ENCODE results near the gene PPP1R9B. TPM values are rescaled to one million over a fixed set of nuclear protein-coding genes. Genes with fewer than 3 reads are reported as not detected.

The PPP1R9B gene
- total RNA-seq, 2 experiments from 2014 or later: 110 to 117 TPM

- Mint-ChIP-seq H3K4me3 (no peak overlapping the region), H3K27ac (no peak overlapping the region), H3K27me3 (peaks cover 43% of the 10 kb centered on the region), H3K4me1 (peaks cover 7% of the 10 kb centered on the region), H3K9me3 (no peaks in the 10 kb centered on the region), H3K36me3 (ENCODE audit: low read depth) (no peaks in the 10 kb centered on the region)
- CTCF ChIA-PET: interaction anchor here (0.8 to 2.7 kb wide), 8 partner anchors 12 to 158 kb away, joined by 3 to 8 read pairs (median 4); no protein-coding TSS in a partner anchor
- peak; percentile 60 for DNase-seq
- POLR2A ChIA-PET: no interaction called here
These were observed 35.6 kb downstream of the PPP1R9B start for GRCh38 chr17:50114849-50115357.

- DNase-seq: no peak
- Mint-ChIP-seq H3K27ac (no peak overlapping the region), H3K4me3 (no peak overlapping the region), H3K9me3 (no peaks in the 10 kb centered on the region), H3K27me3 (peaks cover 38% of the 10 kb centered on the region), H3K36me3 (ENCODE audit: low read depth) (no peaks in the 10 kb centered on the region), H3K4me1 (peaks cover 7% of the 10 kb centered on the region)
- ChIA-PET CTCF (interaction anchor here (0.9 to 2.7 kb wide), 6 partner anchors 12 to 158 kb away, joined by 3 to 8 read pairs (median 4); no protein-coding TSS in a partner anchor), POLR2A (no interaction called here)
These were observed 36.1 kb downstream of the PPP1R9B start for GRCh38 chr17:50114401-50114800.

GRCh38 chr17:50113624-50114320 is 36.7 kb downstream of the PPP1R9B start:
- POLR2A ChIA-PET: no interaction called here
- H3K9me3 Mint-ChIP-seq: no peaks in the 10 kb centered on the region
- peaks cover 2% of the 10 kb centered on the region for H3K36me3 Mint-ChIP-seq (ENCODE audit: low read depth)
- DNase-seq: no peak
- H3K27me3 Mint-ChIP-seq: peaks cover 32% of the 10 kb centered on the region
- no peak overlapping the region for H3K4me3 Mint-ChIP-seq
- H3K4me1 Mint-ChIP-seq: peaks cover 7% of the 10 kb centered on the region
- H3K27ac Mint-ChIP-seq: no peak overlapping the region
- CTCF ChIA-PET: interaction anchor here (0.5 to 1.3 kb wide), 4 partner anchors 13 to 37 kb away, joined by 3 to 4 read pairs (median 4); no protein-coding TSS in a partner anchor

- H3K9me3 Mint-ChIP-seq: no peaks in the 10 kb centered on the region
- DNase-seq: no peak
- ChIA-PET POLR2A (no interaction called here), CTCF (interaction anchor here (0.9 to 1.9 kb wide), 5 partner anchors 12 to 88 kb away, joined by 3 to 6 read pairs (median 3); no protein-coding TSS in a partner anchor)
- peaks cover 21% of the 10 kb centered on the region for H3K27me3 Mint-ChIP-seq
- no peak overlapping the region for H3K27ac Mint-ChIP-seq
- H3K4me3 Mint-ChIP-seq: no peak overlapping the region
- peaks cover 7% of the 10 kb centered on the region for H3K4me1 Mint-ChIP-seq
- peaks cover 4% of the 10 kb centered on the region for H3K36me3 Mint-ChIP-seq (ENCODE audit: low read depth)
These were observed 37.8 kb downstream of the PPP1R9B start for GRCh38 chr17:50112694-50113093.

- no peak for DNase-seq
- CTCF ChIA-PET: interaction anchor here (0.9 to 1.9 kb wide), 6 partner anchors 11 to 88 kb away, joined by 3 to 16 read pairs (median 5); no protein-coding TSS in a partner anchor
- peaks cover 17% of the 10 kb centered on the region for H3K27me3 Mint-ChIP-seq
- no peak overlapping the region for H3K27ac Mint-ChIP-seq
- H3K36me3 Mint-ChIP-seq (ENCODE audit: low read depth): peaks cover 4% of the 10 kb centered on the region
- H3K4me3 Mint-ChIP-seq: no peak overlapping the region
- peaks cover 4% of the 10 kb centered on the region for H3K4me1 Mint-ChIP-seq
- POLR2A ChIA-PET: no interaction called here
- no peaks in the 10 kb centered on the region for H3K9me3 Mint-ChIP-seq
These were observed 38.5 kb downstream of the PPP1R9B start for GRCh38 chr17:50111673-50112655.

- POLR2A ChIA-PET: no interaction called here
- Mint-ChIP-seq H3K4me1 (no peaks in the 10 kb centered on the region), H3K9me3 (no peaks in the 10 kb centered on the region), H3K27me3 (peaks cover 7% of the 10 kb centered on the region), H3K27ac (peak overlapping the region; percentile 19), H3K36me3 (ENCODE audit: low read depth) (peaks cover 4% of the 10 kb centered on the region), H3K4me3 (no peak overlapping the region)
- CTCF ChIA-PET: interaction anchor here (1.5 to 1.9 kb wide), 3 partner anchors 12 to 89 kb away, joined by 5 to 16 read pairs (median 6); no protein-coding TSS in a partner anchor
- DNase-seq: no peak
These were observed 39.7 kb downstream of the PPP1R9B start for GRCh38 chr17:50110591-50111349.

- Mint-ChIP-seq H3K36me3 (ENCODE audit: low read depth) (peaks cover 4% of the 10 kb centered on the region), H3K4me1 (no peaks in the 10 kb centered on the region), H3K27me3 (no peaks in the 10 kb centered on the region), H3K9me3 (no peaks in the 10 kb centered on the region), H3K27ac (no peak overlapping the region), H3K4me3 (no peak overlapping the region)
- CTCF ChIA-PET: interaction anchor here (1.3 to 4.6 kb wide), 3 partner anchors 10 to 16 kb away, joined by 4 to 30 read pairs (median 6); no protein-coding TSS in a partner anchor
- DNase-seq: no peak
- POLR2A ChIA-PET: no interaction called here
These were observed 40.7 kb downstream of the PPP1R9B start for GRCh38 chr17:50109785-50110184.

GRCh38 chr17:50109207-50109606 is 41.3 kb downstream of the PPP1R9B start:
- H3K27me3 Mint-ChIP-seq: no peaks in the 10 kb centered on the region
- no peak overlapping the region for H3K4me3 Mint-ChIP-seq
- ChIA-PET POLR2A (no interaction called here), CTCF (interaction anchor here (0.9 to 4.6 kb wide), 6 partner anchors 8 to 60 kb away, joined by 3 to 30 read pairs (median 4); no protein-coding TSS in a partner anchor)
- DNase-seq: no peak
- H3K9me3 Mint-ChIP-seq: no peaks in the 10 kb centered on the region
- peaks cover 4% of the 10 kb centered on the region for H3K36me3 Mint-ChIP-seq (ENCODE audit: low read depth)
- no peak overlapping the region for H3K27ac Mint-ChIP-seq
- no peaks in the 10 kb centered on the region for H3K4me1 Mint-ChIP-seq

GRCh38 chr17:50108556-50108955 is 41.9 kb downstream of the PPP1R9B start:
- CTCF ChIA-PET: interaction anchor here (0.9 to 4.6 kb wide), 7 partner anchors 9 to 65 kb away, joined by 3 to 30 read pairs (median 4); no protein-coding TSS in a partner anchor
- H3K27ac Mint-ChIP-seq: no peak overlapping the region
- H3K4me1 Mint-ChIP-seq: no peaks in the 10 kb centered on the region
- no peak for DNase-seq
- peaks cover 4% of the 10 kb centered on the region for H3K36me3 Mint-ChIP-seq (ENCODE audit: low read depth)
- no peaks in the 10 kb centered on the region for H3K27me3 Mint-ChIP-seq
- H3K9me3 Mint-ChIP-seq: no peaks in the 10 kb centered on the region
- POLR2A ChIA-PET: no interaction called here
- no peak overlapping the region for H3K4me3 Mint-ChIP-seq

GRCh38 chr17:50107790-50108414 is 42.6 kb downstream of the PPP1R9B start:
- no peak overlapping the region for H3K4me3 Mint-ChIP-seq
- ChIA-PET CTCF (interaction anchor here (1.2 to 4.6 kb wide), 5 partner anchors 9 to 66 kb away, joined by 3 to 30 read pairs (median 3); no protein-coding TSS in a partner anchor), POLR2A (no interaction called here)
- H3K36me3 Mint-ChIP-seq (ENCODE audit: low read depth): peaks cover 4% of the 10 kb centered on the region
- no peak for DNase-seq
- H3K4me1 Mint-ChIP-seq: no peaks in the 10 kb centered on the region
- H3K27ac Mint-ChIP-seq: no peak overlapping the region
- no peaks in the 10 kb centered on the region for H3K9me3 Mint-ChIP-seq
- no peaks in the 10 kb centered on the region for H3K27me3 Mint-ChIP-seq

- POLR2A ChIA-PET: no interaction called here
- peaks cover 4% of the 10 kb centered on the region for H3K36me3 Mint-ChIP-seq (ENCODE audit: low read depth)
- H3K27ac Mint-ChIP-seq: no peak overlapping the region
- H3K4me1 Mint-ChIP-seq: no peaks in the 10 kb centered on the region
- no peak overlapping the region for H3K4me3 Mint-ChIP-seq
- no peaks in the 10 kb centered on the region for H3K27me3 Mint-ChIP-seq
- no peaks in the 10 kb centered on the region for H3K9me3 Mint-ChIP-seq
- DNase-seq: no peak
- CTCF ChIA-PET: interaction anchor here (1.4 to 4.6 kb wide), 2 partner anchors 10 to 12 kb away, joined by 3 to 30 read pairs; no protein-coding TSS in a partner anchor
These were observed 43.9 kb downstream of the PPP1R9B start for GRCh38 chr17:50106393-50107131.

All from activated CD4-positive, alpha-beta T cell treated with anti-CD3 and anti-CD28 coated beads, Interleukin-2, amount 10 ng/mL, durations not matched to agents 7 days and 5 days (primary cell).